GM18526 (cell line): ENCODE measurements around the gene PREX1.

Source experiments
- POLR2A ChIP-seq: IDR thresholded peaks from 3 replicates; pipeline ENCODE4 v1.6.1; 2011; ENCODE audit not compliant: insufficient read length; ENCODE audit errors: extremely low read depth

Gene PREX1

DNA sequence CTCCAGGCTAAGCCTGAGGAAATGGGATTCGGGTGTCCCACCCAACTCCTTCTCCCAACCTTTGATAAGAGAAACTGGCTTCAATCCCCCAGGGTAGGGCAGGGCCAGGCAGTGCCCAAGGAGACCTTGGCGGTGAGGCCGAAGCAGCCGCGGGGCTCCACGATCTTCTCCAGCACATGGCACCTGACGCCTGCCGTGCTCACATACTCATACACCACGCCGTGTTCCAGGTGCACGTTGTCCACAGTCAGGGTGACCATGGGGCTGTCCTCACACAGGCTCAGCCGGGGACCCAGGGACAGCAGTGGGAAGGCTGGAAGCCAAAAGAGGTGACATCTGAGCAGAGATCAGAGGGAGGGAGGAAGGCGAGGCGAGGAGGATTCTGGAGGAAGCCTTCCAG is 176.5 kb downstream of the PREX1 start:
- TF ChIP-seq POLR2A, result no peak

DNA sequence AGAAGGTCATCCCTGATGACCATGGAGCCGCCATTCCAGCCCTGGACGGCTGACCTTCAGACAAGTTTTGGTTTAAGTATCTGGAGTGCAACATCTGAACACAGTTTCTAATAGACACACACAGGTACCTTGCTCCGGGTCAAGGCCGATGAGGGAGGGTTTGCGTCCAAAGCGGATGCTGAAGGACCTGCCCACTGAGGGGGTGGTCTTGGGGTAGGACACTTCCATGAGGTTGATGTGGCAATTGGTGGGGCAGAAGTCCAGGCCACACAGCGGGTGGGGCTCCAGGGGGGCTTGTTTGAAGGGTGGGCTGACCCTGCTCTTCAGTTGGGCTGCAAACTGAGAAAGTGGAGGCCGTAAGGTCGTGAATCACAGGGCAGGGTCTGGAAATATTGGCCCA is 177.9 kb downstream of the PREX1 start:
- no peak for TF ChIP-seq POLR2A

DNA sequence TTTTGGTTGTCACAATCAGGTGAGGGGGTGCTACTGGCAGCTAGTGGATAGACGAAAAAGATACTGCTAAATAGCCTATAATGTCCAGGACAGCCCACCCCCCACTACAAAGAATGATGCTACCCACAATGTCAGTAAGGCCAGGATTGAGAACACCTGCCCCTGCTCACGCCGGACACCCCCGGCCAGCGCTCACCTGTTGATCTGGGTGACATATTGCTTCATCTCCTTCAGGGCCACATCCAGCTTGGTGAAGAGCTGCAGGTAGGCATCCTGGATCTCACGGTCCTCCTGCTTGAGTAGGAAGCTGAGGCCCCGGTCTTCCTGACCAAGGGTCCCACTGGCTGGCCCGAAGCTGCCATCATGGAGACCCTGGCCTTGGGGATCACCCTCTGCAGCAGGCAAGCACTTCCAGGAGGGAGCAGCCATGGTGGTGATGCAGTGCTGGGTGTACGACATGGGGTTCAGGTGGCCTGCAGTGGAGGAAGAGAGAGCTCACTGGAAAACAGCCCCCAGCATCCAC is 178.6 kb downstream of the PREX1 start:
- TF ChIP-seq POLR2A, result no peak

- no peak for TF ChIP-seq POLR2A
Measured at GRCh38 chr20:48648482-48649051, 179.2 kb downstream of the PREX1 start.

DNA sequence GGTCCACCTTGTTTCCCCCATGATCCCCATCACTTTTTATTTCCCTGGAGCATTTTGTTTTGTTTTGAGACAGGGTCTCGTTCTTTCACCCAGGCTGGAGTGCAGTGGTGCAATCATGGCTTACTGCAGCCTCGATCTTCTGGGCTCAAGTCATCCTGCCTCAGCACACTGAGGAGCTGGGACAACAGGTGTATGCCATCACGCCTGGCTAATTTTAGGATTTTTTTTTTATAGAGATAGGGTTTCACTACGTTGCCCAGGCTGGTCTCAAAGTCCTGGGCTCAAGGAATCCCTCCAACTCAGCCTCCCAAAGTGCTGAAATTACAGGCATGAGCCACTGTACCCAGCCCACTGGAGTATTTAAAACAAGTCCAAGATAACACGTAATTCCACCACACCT is 179.9 kb downstream of the PREX1 start:
- no peak for TF ChIP-seq POLR2A

- TF ChIP-seq POLR2A, result no peak
Measured at GRCh38 chr20:48645666-48646065, 182.1 kb downstream of the PREX1 start.

- TF ChIP-seq POLR2A, result no peak
Measured at GRCh38 chr20:48644286-48644828, 183.4 kb downstream of the PREX1 start.

DNA sequence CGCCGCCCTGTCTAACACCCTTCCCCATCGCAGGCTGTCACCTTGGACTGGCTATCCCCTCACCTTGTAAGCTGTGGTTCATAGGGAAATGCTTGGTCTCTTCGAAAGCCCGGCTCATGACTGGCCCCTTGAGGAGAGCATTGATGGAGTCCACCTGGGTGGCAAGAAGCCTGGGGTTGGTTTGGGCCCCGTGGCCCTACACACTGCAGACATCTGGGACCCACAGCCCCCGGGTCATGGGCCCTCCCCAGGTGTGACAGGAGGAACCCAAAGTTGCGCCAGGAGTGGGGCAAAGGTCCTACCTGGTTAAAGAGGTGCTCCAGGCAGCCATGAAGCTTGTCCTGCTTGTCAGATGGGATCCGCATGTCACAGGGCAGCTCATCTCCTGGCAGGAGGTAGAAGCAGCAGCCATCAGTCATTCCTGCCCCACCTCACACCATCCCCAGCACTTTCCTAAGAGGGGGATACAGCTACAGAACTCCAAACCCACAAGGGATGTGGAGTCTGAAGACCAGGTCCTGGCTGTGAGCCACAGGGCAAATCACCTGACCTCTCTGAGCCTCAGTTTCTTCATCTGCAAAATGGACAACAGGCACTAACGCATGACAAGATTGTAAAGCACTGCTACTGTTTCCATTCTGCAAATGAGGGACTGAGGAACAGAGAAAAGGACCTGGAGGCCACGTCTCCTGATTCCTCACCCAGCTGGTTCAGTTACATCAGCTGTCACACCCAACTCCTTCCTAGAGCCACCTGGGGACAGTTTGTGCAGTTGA is 185.5 kb downstream of the PREX1 start:
- TF ChIP-seq POLR2A, result no peak

GRCh38 chr20:48640871-48641270 is 186.9 kb downstream of the PREX1 start:
- TF ChIP-seq POLR2A, result no peak

DNA sequence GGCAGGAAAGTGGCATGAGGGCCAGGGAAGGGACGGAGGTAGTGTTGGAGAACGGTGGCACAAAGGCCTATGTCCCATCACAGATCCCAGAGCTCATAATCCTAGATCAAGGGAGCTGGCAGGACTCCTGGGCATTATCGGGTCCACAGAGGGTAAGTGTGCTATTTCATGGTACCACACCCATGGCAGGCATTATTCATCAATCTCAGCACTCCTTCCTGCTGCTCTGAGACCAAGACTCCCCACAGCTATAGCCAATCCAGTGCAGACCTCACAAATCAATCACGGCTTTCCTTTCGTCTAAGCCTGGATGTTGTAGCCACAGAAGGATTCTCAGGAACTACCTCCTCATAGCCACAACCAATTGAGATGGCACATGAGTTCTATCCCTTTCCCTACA is 187.9 kb downstream of the PREX1 start:
- no peak for TF ChIP-seq POLR2A

DNA sequence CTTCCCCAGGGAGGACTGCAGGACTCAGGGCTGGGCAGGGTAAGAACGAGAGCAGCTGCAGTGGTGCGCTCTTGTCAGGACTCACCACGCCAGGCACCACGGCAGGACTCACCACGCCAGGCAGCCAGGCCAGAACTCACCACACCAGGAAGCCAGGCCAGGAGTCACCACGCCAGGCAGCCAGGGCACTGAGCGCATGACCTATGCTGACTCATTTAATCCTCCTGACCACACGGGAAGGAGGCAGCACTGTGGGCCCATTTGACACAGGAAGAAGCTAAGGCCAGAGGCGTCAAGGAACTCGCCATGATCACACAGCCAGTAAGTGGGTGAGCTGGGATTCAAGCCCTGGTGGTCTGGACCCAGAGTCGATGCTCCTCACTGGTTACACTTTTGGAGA is 189.3 kb downstream of the PREX1 start:
- TF ChIP-seq POLR2A, result no peak

DNA sequence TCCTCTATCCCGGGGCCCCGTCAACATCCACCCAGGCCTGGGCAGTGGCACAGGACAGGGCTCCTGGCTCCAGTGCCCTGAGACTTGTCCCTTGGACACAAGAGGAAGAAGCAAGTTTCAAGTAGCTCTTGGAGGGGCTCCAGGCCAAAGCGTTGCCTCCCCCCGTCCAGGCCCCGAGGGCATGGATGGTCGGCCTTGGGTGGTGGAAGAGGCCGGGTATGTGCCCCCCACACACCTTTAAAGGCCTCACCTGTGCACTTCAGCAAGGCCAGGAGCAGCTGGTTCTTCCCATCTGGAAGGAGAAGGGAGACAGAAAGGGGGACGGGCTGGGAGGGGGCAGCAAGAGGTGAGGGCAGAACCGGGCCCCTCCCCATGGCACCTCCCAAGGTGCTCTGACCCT is 190.3 kb downstream of the PREX1 start:
- TF ChIP-seq POLR2A, result no peak

DNA sequence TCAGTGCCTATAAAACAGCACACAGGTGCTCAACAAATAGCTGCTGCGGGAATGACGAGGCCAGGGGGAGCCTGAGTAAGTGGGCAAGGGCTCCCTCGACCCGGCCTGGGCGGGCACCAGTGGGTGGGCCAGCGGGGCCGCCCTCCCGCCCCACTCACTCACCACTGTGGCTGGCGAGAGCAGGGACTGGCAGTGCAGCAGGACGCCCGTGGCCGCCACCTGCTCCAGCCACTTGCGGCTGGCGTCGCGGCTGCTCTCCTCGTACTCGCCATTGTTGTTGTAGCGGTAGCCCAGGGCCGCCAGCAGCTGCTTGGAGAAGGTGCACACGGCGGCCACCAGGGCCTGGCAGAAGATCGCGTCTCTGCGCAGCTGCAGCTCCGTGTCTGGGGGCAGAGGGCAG is 191.5 kb downstream of the PREX1 start:
- no peak for TF ChIP-seq POLR2A

DNA sequence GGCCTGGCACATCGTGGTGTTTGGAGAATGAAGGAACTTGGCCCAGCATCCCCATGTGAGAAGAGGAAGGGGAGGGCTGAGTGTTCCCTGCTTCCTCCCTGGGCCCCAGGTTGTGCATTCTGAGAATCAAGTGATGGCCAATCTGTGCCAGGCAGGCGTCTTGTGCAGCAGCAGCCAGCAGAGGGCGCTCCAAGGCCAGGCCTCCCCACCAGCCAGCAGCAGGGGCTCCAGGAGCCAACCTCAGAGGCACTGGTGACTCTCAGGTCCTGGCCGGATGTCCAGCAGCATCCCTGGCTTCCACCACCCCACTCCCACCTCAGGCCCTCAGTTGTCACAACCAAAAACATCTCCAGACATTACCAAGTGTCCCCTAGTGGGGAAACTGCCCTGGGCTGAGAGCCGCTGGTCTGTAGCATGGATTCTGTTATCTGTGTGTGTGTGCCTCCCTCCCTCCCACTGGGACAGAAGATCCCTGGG is 192.0 kb downstream of the PREX1 start:
- no peak for TF ChIP-seq POLR2A

DNA sequence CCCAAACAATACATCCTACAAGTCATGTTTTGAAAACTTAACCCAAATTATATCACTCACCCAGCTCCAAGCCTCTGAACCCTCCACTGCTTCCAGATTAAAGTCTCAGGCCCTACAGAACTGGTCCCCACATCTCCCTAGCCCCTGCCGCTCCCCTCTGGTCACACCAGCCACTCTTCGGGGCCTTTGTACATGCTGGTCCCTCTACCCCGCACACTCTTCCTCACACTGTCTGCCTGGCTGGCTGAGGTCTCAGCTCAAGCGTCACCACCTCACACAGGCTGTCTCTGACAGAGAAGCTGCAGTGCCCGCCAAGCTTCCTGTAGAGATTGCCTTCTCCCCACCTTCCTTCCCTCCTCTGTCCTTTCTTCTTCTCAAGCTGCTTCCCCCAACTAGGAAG is 192.4 kb downstream of the PREX1 start:
- TF ChIP-seq POLR2A, result no peak

DNA sequence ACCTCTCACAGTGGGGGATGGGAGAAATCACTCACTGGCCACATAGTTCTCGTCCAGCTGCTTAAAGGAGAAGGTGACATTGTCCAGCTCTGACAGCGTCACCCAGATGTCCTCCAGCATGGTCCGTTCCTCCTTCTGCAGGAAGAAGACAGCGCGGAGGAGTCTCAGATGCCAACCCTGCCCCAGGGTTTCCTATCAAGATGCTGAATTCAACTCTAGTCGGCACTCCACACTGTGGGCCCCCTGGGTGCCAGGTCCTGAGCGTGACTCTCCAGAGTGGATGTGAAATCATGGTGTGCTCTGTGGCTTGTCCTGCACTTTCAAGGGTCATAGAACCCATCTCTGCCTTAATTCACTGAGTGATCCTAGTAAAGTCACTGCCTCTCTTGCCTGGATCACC is 193.2 kb downstream of the PREX1 start:
- TF ChIP-seq POLR2A, result no peak
